GM21526 (cell line): ENCODE results near the gene RNF168.
A peak's percentile ranks its signal among the peaks of the same experiment; 100 is the strongest.
"Not testable (repeated sequence)": the region's sequence is repeated elsewhere in the genome, so short reads cannot be mapped to it uniquely, and the experiment has no call there.

Source experiments
- ATAC-seq: cut with Tn5 transposase; IDR thresholded peaks from one replicate; pipeline ENCODE4 v1.9.1; 2021; ENCODE audit warnings: moderate library complexity; ENCODE audit not compliant: unreplicated experiment, low FRiP score

Gene RNF168

GRCh38 chr3:196472286-196472685, 31.3 kb downstream of the RNF168 start:
- no peak for ATAC-seq

DNA sequence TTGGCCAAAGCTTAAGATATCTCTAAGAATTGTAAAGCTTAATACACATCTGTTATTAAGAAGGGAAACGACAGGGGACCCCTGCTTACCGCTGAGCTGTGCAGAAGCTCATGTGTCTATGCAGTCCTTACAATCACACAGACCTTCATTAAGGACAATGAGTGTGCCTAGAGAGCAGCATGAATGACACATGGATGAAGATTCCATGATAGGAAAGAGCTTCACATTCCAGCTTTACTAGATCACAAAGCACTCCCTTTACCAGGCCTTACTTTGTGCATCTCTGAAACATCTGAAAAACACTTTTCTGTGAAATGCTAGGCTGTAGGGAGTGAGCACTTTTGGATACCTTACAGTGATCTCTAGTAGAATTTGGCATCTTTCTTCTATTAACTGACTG, 32.0 kb downstream of the RNF168 start:
- ATAC-seq, result no peak

DNA sequence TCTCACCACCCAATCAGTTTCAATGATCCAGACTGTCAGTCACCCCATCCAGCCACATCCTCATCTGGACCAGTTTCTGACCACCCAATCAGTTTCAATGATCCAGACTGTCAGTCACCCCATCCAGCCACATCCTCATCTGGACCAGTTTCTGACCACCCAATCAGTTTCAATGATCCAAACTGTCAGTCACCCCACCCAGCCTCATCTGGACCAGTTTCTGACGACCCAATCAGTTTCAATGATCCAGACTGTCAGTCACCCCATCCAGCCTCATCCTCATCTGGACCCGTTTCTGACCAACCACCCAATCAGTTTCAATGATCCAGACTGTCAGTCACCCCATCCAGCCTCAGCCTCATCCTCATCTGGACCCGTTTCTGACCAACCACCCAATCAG, 33.4 kb downstream of the RNF168 start:
- not testable (repeated sequence) for ATAC-seq

DNA sequence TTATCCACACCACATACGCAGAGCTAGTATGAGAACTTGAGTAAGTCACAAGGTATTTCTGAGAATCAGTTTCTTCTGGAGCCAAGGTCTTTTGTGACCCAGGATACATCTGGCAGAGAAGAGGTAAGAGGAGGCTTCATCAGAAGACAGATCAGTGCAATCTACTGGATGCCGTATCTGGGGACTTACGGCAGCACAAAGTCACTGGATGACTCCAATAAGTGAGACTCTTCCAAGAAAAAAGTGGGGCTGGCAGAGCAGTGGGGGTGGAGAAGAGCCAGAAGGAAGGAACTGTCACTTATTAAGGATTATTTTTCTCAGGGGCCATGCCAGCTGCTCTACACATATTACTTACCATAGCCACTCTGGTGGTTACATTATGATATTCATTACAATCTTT, 39.8 kb downstream of the RNF168 start:
- no peak for ATAC-seq

DNA sequence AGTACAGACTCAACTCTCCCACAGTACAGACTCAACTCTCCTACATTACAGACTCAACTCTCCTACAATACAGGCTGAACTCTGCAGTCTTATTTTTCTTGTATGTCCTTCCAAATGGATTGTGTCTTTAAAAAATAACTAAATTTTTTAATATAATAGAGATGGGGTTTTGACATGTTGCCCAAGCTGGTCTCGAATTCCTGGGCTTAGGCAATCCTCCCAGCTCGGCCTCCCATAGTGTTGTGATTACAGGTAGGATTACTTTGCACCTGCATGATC, 40.2 kb downstream of the RNF168 start:
- no peak for ATAC-seq

DNA sequence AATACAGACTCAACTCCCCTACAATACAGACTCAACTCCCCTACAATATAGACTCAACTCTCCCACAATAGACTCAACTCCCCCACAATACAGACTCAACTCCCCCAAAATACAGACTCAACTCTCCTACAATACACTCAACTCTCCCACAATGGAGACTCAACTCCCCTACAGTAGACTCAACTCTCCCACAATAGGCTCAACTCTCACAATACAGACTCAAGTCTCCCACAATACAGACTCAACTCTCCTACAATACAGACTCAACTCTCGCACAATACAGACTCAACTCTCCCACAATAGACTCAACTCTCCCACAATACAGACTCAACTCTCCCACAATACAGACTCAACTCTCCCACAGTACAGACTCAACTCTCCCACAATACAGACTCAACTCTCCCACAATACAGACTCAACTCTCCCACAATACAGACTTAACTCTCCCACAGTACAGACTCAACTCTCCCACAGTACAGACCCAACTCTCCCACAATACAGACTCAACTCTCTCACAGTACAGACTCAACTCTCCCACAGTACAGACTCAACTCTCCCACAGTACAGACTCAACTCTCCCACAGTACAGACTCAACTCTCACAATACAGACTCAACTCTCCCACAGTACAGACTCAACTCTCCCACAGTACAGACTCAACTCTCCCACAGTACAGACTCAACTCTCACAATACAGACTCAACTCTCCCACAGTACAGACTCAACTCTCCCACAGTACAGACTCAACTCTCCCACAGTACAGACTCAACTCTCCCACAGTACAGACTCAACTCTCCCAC, 40.7 kb downstream of the RNF168 start:
- not testable (repeated sequence) for ATAC-seq

GRCh38 chr3:196458063-196458462, 45.5 kb downstream of the RNF168 start:
- ATAC-seq, result no peak

DNA sequence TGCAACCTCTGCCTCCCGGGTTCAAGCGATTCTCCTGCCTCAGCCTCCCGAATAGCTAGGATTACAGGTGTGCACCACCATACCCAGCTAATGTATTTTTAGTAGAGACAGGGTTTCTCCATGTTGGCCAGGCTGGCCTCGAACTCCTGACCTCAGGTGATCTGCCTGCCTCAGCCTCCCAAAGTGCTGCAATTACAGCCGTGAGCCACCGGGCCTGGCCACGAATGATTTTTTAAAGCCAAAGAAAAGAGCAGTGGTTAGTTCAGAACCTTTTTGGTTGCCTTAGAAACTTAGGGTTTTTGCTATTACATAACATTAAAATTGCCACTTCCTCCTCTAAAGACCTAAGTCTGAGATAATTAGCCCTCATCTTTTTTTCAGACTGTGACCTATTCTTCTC, 46.1 kb downstream of the RNF168 start:
- not testable (repeated sequence) for ATAC-seq

DNA sequence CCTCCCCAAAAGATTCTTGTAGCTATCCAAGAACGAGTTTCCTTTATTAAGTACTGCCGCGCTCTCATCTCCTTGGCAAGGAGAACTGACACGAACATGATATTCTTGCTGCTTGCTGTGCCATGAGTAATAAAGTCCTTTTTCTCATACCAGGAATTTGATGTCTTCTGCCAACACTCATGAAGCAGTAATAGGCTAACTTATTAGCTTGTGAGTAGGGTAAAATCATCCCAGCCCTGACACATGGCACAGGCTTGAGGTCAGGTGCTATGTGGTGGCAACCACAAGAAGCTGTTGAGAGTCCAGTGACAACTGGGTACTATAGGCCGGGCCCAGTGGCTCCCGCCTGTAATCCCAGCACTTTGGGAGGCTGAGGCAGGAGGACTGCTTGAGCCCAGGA, 48.6 kb downstream of the RNF168 start:
- ATAC-seq, result no peak

DNA sequence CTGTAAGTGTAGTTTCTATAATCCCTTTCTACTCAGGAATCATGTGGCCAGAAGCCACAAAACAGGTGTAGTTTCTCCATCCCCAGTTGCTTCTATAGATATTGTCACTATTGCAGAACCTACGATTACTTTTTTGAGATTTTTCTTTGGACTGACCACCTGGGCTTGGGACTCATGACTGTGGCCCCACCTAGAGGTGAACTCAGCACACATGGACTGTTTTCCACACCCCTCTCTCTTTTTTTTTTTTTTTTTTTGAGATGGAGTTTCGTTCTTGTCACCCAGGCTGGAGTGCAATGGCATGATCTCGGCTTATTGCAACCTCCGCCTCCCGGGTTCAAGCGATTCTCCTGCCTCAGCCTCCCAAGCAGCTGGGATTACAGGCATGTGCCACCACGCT, 58.2 kb downstream of the RNF168 start:
- not testable (repeated sequence) for ATAC-seq

GRCh38 chr3:196444500-196444894, 59.1 kb downstream of the RNF168 start:
- ATAC-seq, result no peak

DNA sequence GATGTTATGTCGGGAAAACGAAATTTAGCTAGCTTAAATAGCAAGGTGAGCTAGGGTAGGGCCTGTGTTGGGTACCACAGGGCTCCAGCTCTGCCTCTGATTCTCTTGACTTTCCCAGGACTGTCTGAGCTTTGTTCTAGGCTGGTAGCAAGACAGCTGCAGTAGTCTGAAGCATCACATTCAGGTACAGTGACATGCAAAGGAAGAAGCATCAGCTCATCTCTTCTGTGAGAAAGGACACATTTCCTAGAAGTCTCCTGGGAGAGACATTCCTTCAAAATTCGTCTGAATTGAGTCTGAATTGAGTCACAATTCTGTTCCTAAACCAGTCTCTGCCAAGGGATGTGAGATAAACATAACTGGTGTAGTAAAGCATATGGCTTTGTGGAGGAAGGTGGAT, 62.9 kb downstream of the RNF168 start:
- ATAC-seq, result no peak

DNA sequence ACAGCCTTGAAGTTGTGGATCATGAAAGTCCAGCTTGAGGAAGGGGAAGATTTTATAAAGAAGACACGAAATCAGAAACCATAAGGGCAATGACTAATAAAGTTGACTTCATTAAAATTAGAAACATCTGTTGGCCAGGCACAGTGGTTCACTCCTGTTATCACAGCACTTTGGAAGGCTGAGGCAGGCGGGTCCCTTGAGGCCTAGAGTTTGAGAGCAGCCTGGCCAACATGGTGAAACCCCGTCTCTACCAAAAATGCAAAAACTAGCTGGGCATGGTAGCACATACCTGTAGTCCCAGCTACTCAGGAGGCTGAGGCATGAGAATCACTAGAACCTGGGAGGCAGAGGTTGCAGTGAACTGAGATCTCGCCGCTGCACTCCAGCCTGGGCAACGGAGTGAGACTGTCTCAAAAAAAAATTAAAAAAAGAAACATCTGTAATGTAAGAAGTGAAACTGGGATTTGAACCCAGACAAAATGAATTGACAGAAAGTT, 63.5 kb downstream of the RNF168 start:
- no peak for ATAC-seq

GRCh38 chr3:196432137-196432879, 71.3 kb downstream of the RNF168 start, which contains the start of gene UBXN7:
UBXN7 (minus strand) TSS chr3:196432427; CDS start chr3:196432399, 28 bp downstream.
- peak; percentile 77 for ATAC-seq

DNA sequence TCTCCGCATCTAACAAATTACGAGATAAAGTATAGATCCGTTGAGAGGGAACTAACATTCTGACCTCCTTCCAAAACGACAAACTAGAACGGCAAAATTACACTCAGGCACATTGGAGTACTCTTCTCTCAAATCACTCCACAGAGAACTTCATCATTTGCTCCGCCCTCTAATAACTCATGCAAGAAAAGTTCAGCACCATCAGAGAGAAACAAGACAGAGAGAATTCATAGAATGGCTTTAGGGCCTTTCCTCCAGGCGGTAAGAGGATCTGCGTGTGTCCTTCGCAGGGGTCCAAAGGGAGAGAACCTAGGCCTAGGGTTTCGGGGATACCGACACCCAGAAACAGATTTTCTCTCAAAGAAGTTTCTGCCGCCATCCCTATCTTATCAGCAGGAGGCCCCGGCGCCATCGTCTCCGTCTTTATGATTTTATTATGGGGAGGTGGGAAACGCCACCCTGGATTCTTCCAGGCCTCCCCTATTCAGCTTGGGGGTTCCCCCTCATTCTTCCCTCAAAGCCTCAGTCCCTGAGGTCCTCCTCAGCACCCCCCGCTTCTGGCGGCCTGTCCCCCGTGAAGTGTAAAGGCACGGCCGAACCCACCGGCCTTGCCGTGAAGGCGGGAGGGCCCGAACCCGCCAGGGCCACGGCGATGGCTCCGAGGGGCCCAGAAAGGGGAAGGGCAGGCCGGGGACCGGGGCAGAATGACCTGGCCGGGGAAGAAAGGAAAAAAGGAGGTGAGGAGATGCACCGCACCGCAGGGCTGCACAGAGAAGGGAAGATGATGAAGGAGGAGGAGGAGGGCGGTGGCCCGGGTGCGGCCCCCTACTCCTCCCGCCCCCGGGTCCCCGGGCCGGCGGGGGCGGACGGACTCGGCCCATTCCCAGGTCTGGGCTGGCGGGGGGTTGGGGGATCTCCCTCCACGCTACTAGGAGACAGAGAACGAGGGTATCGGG, 72.1 kb downstream of the RNF168 start:
- peak; percentile 30 for ATAC-seq

DNA sequence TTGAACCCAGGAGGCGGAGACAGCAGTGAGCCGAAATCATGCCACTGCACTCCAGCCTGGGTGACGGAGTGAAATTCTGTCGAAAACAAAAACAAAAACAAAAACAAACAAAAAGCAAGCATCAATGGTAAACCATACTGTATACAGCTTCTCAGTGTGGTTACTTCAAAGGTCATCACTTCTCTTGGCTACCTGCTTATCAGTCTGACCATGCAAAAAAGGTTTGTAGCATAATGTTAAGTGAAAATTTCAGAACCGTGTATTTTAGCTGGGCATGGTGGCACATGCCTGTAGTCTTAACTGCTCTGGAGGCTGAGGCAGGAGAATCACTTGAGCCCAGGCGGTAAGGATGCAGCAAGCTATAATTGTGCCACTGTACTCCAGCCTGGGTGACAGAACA, 75.5 kb downstream of the RNF168 start:
- ATAC-seq, result no peak

- ATAC-seq, result not testable (repeated sequence)
Measured at GRCh38 chr3:196424421-196424820, 79.1 kb downstream of the RNF168 start.

GRCh38 chr3:196423044-196423781, 80.4 kb downstream of the RNF168 start:
- ATAC-seq, result no peak

DNA sequence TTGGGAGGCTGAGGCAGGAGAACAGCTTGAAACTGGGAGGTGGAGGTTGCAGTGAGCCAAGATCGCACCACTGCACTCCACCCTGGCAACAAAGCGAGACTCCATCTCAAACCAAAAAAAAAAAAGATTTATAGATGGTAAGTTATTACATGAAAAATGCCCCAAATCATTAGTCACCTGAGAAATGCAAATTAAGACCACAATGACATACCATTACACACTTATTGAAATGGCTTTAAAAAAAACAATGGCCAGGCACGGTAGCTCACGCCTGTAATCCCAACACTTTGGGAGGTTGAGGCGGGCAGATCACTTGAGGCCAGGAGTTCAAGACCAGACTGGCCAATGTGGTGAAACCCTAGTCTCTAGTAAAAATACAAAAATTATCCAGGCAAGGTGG, 81.9 kb downstream of the RNF168 start:
- not testable (repeated sequence) for ATAC-seq

DNA sequence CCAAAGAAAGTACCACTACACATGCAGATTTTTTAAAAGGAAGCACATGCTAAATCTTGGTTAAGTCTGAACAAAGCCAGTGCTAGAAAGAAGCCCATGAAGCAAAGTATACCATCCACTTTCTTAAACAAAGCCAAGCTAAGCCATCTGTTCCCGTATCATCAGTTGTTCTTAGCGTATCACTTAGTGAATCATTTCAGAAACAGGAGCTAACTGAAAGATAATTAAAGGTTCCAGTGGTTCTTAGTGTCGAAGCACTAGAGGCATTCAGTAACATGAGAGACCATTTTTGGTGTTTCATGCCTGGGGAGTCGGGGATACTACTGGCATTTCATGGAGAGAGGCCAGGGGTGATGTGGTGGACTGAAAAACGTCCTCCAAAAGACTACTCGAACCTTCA, 84.2 kb downstream of the RNF168 start:
- no peak for ATAC-seq
